Body of pancreas (tissue), 4 donors: ENCODE measurements around the gene GUCY2C.

Source experiments
- POLR2A ChIP-seq, 3 donors: fragments of 450-650 bp; IDR thresholded peaks; one replicate each; pipeline ENCODE4 v1.6.1; 2016; ENCODE audit warnings: antibody characterized with exemption in 3 of 3, mild to moderate bottlenecking in 2 of 3
- TF ChIP-seq, protein P1 (sequence below), 7 experiments: fragments of 450-650 bp in 4 of 7; fragments of 200-600 bp in 3 of 7; sonication (generic) in 3 of 7; IDR thresholded peaks; one replicate each; pipeline ENCODE4 v1.5.1; 2016 to 2019; ENCODE audit warnings: antibody characterized with exemption in 7 of 7

DNA sequence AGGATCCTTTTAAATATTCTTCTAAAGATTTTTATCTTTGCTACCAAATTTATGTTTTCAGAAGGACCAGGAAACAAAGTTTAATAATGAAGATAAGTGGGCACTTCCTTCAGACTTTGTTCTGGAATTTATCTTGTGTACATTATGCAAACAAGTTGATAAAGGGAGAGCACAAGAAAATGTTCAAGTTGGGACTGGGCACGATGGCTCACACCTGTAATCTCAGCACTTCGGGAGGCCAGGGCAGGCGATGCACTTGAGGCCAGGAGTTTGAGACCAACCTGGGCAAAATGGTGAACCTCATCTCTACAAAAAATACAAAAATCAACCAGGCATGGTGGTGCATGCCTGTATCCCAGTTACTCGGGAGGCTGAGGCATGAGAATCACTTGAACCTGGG, 133.4 kb downstream of the GUCY2C start:
- TF ChIP-seq, protein P1, sequence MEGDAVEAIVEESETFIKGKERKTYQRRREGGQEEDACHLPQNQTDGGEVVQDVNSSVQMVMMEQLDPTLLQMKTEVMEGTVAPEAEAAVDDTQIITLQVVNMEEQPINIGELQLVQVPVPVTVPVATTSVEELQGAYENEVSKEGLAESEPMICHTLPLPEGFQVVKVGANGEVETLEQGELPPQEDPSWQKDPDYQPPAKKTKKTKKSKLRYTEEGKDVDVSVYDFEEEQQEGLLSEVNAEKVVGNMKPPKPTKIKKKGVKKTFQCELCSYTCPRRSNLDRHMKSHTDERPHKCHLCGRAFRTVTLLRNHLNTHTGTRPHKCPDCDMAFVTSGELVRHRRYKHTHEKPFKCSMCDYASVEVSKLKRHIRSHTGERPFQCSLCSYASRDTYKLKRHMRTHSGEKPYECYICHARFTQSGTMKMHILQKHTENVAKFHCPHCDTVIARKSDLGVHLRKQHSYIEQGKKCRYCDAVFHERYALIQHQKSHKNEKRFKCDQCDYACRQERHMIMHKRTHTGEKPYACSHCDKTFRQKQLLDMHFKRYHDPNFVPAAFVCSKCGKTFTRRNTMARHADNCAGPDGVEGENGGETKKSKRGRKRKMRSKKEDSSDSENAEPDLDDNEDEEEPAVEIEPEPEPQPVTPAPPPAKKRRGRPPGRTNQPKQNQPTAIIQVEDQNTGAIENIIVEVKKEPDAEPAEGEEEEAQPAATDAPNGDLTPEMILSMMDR (IDR thresholded peaks at IDR 0.05): no peak
- no peak for TF ChIP-seq POLR2A (IDR thresholded peaks at IDR 0.05)
